Smooth muscle cell (in vitro differentiated cells): ENCODE results near the gene PTGER2. TPM values are rescaled to one million over a fixed set of nuclear protein-coding genes. Genes with fewer than 3 reads are reported as not detected.

Source experiments
- DNase-seq: peaks from one replicate; lab custom pipeline; 2025; ENCODE audit not compliant: unreplicated experiment; lab: John Stamatoyannopoulos, UW
- H2AFZ ChIP-seq: fragments of 200-600 bp; sonication (generic); 2 replicates; pipeline ENCODE4 v1.6.0; 2016; ENCODE audit warnings: antibody characterized with exemption, low read depth, mild to moderate bottlenecking
- H3F3A ChIP-seq: fragments of 200-600 bp; sonication (generic); 2 replicates; pipeline ENCODE4 v1.6.0; 2017; ENCODE audit warnings: antibody characterized with exemption, low read depth
- H3K27ac ChIP-seq: fragments of 200-600 bp; sonication (generic); 2 replicates; pipeline ENCODE4 v1.5.1; 2016; ENCODE audit warnings: low read depth, mild to moderate bottlenecking
- H3K27me3 ChIP-seq: fragments of 200-600 bp; sonication (generic); 2 replicates; pipeline ENCODE4 v1.6.1; 2016; ENCODE audit warnings: low read depth, mild to moderate bottlenecking
- H3K36me3 ChIP-seq: fragments of 200-600 bp; sonication (generic); 2 replicates; pipeline ENCODE4 v1.5.1; 2016; ENCODE audit warnings: low read depth
- H3K4me1 ChIP-seq: fragments of 200-600 bp; sonication (generic); 2 replicates; pipeline ENCODE4 v1.5.1; 2016; ENCODE audit warnings: low read depth
- H3K4me2 ChIP-seq: fragments of 200-600 bp; sonication (generic); 2 replicates; pipeline ENCODE4 v1.6.0; 2016; ENCODE audit warnings: mild to moderate bottlenecking
- H3K4me3 ChIP-seq: fragments of 200-600 bp; sonication (generic); 2 replicates; pipeline ENCODE4 v1.5.1; 2016; ENCODE audit warnings: mild to moderate bottlenecking
- H3K79me2 ChIP-seq: fragments of 200-600 bp; sonication (generic); 2 replicates; pipeline ENCODE4 v1.6.0; 2016; ENCODE audit warnings: low read depth, mild to moderate bottlenecking
- H3K9ac ChIP-seq: fragments of 200-600 bp; sonication (generic); 2 replicates; pipeline ENCODE4 v1.6.0; 2016; ENCODE audit warnings: low read depth
- H3K9me3 ChIP-seq: fragments of 200-600 bp; sonication (generic); replicated peaks from 2 replicates; pipeline ENCODE4 v1.5.1; 2016; ENCODE audit warnings: low read depth
- H4K20me1 ChIP-seq: fragments of 200-600 bp; sonication (generic); 2 replicates; pipeline ENCODE4 v1.6.0; 2016; ENCODE audit warnings: low read depth
- WGBS: methylation state at CpG from one replicate; pipeline ENCODE4 v1.1.7; 2016; ENCODE audit warnings: low lambda C conversion rate; 5-methylcytosine and 5-hydroxymethylcytosine counted together
- polyA plus RNA-seq: library from polyadenylated mRNA; unstranded; fragments of >200 nt; fragmentation: Nextera tagmentation; extraction: Ambion mirVana; gene quantifications from 2 replicates; pipeline ENCODE4 v1.2.1, GENCODE V29; 2016
- total RNA-seq: library from RNA; depleted of rRNA; stranded (reverse); fragments of >200 nt; gene quantifications from 2 replicates; pipeline ENCODE4 v1.2.3, GENCODE V29; 2014
- TF ChIP-seq, protein P1 (sequence below): fragments of 200-600 bp; sonication (generic); IDR thresholded peaks from 2 replicates; pipeline ENCODE4 v1.5.1; 2017; ENCODE audit warnings: borderline replicate concordance, mild to moderate bottlenecking, antibody characterized with exemption; ENCODE audit not compliant: insufficient read depth, poor library complexity, severe bottlenecking

The PTGER2 gene
- total and polyA plus RNA-seq, 2 experiments from 2014 or later: 24.6 to 36.4 TPM

DNA sequence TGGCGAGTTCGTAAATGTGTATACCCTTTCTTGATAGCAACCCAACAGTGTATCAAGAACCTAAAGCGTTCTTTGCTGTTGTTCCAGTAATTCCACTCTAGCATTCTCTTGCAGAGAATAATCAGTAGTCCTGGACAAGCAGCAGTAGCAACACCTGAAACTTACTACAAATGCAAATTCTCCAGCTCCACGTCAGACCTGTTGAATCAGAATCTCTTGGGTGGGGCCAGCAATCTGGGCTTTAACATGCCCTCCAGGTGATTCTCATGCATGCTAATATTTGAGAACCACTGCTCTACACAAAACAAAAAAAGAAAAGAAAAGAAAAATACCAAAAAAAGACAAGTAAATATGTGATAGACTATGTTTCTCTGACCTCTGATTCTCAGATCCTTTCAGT, 36.6 kb upstream of the PTGER2 start:
- Histone ChIP-seq H2AFZ (no peak overlapping the region), H3K4me1 (no peaks in the 10 kb centered on the region), H3K4me2 (no peak overlapping the region), H3K9me3 (no peaks in the 10 kb centered on the region), H3K36me3 (no peaks in the 10 kb centered on the region), H3K9ac (no peak overlapping the region), H3K79me2 (no peaks in the 10 kb centered on the region), H3K27me3 (peaks cover 24% of the 10 kb centered on the region), H3K4me3 (no peak overlapping the region), H3K27ac (no peak overlapping the region), H4K20me1 (no peaks in the 10 kb centered on the region), H3F3A (no peaks in the 10 kb centered on the region)
- DNase-seq: no peak
- 85% methylated on average over 4 of the region's 4 CpGs for WGBS
- TF ChIP-seq, protein P1, sequence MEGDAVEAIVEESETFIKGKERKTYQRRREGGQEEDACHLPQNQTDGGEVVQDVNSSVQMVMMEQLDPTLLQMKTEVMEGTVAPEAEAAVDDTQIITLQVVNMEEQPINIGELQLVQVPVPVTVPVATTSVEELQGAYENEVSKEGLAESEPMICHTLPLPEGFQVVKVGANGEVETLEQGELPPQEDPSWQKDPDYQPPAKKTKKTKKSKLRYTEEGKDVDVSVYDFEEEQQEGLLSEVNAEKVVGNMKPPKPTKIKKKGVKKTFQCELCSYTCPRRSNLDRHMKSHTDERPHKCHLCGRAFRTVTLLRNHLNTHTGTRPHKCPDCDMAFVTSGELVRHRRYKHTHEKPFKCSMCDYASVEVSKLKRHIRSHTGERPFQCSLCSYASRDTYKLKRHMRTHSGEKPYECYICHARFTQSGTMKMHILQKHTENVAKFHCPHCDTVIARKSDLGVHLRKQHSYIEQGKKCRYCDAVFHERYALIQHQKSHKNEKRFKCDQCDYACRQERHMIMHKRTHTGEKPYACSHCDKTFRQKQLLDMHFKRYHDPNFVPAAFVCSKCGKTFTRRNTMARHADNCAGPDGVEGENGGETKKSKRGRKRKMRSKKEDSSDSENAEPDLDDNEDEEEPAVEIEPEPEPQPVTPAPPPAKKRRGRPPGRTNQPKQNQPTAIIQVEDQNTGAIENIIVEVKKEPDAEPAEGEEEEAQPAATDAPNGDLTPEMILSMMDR: no peak

DNA sequence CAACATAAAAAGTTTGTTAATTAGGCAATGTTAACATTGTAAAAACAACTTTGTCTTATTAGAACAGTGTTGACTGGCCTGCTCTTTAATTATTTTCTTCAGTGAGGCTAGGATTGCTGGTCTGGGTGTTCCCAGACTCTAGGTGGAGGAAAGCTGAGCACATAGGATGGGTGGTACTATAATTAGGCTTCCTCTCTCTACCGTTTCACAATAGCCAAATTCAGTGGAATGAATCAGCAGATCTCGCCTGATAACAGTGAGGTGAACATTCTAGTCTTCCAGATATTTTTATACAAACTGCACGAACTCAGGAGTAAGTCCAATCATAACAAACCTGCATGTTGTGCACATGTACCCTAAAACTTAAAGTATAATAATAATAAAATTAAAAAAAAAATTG, 34.7 kb upstream of the PTGER2 start:
- Histone ChIP-seq H3K4me3 (no peak overlapping the region), H3K4me2 (no peak overlapping the region), H3K9me3 (no peaks in the 10 kb centered on the region), H3K79me2 (no peaks in the 10 kb centered on the region), H2AFZ (no peak overlapping the region), H3K27me3 (peaks cover 12% of the 10 kb centered on the region), H4K20me1 (no peaks in the 10 kb centered on the region), H3K4me1 (no peaks in the 10 kb centered on the region), H3K36me3 (no peaks in the 10 kb centered on the region), H3K9ac (no peak overlapping the region), H3F3A (no peaks in the 10 kb centered on the region), H3K27ac (no peak overlapping the region)
- DNase-seq: no peak
- TF ChIP-seq, protein P1: no peak
- 42% methylated on average over 3 of the region's 3 CpGs for WGBS

DNA sequence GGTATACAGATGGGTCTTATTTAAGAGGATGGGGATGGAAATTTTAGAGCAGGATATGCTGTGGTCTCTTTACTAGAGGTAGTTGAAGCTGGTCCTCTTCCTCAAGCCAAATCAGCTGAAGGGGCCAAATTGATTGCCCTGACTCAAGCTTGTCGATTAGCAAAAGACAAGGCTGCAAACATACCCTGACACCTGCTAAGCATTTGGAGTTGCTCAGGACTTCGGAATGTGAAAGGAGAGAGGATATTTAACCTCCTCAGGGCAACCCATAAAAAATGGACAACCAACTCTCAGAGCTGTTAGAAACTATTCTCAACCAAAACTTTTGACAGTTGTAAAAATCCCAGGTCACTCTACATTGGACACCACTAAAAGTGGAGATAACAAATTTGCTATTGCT, 31.0 kb upstream of the PTGER2 start:
- TF ChIP-seq, protein P1: no peak
- Histone ChIP-seq H3K9ac (no peak overlapping the region), H3K4me2 (no peak overlapping the region), H3K4me1 (peaks cover 13% of the 10 kb centered on the region), H3K79me2 (no peaks in the 10 kb centered on the region), H3K36me3 (no peaks in the 10 kb centered on the region), H3F3A (no peaks in the 10 kb centered on the region), H3K9me3 (no peaks in the 10 kb centered on the region), H2AFZ (no peak overlapping the region), H4K20me1 (no peaks in the 10 kb centered on the region), H3K27ac (no peak overlapping the region), H3K27me3 (peaks cover 4% of the 10 kb centered on the region), H3K4me3 (no peak overlapping the region)
- DNase-seq: no peak
- WGBS: 77% methylated on average over 2 of the region's 2 CpGs
